Natural killer cell (primary cell): ENCODE data around the gene FAM184B. TPM values are rescaled to one million over a fixed set of nuclear protein-coding genes. Genes with fewer than 3 reads are reported as not detected.

Experiments
- ATAC-seq, 3 donors: fragments of 150-1000 bp in 2 of 3; fragments of 200-7000 bp in 1 of 3; cut with Tn5 transposase; 1 replicate in 1 of 3; 2 replicates in 2 of 3; pipeline ENCODE4 v1.10.0; 2021; ENCODE audit warnings: mild to moderate bottlenecking in 2 of 3, moderate library complexity in 2 of 3
- DNase-seq, 2 donors: peaks; one replicate each; pipeline versions ENCODE4 v3.0.0 to v3.0.0-alpha.2; 2013 to 2021; ENCODE audit warnings: mixed read lengths in 1 of 2
- H3K27ac ChIP-seq: one replicate; pipeline ENCODE4 v1.5.1; 2013; ENCODE audit warnings: mild to moderate bottlenecking, low read length
- H3K27me3 ChIP-seq: one replicate; pipeline ENCODE4 v1.6.1; 2013; ENCODE audit warnings: low read length; ENCODE audit not compliant: control insufficient read depth, insufficient read depth
- H3K36me3 ChIP-seq: one replicate; pipeline ENCODE4 v1.6.1; 2013; ENCODE audit warnings: low read length; ENCODE audit not compliant: control insufficient read depth, insufficient read depth
- H3K4me1 ChIP-seq: one replicate; pipeline ENCODE4 v1.6.1; 2013; ENCODE audit warnings: low read length; ENCODE audit not compliant: control insufficient read depth, insufficient read depth
- H3K4me3 ChIP-seq: one replicate; pipeline ENCODE4 v1.5.1; 2013; ENCODE audit warnings: low read length
- H3K9me3 ChIP-seq: one replicate; pipeline ENCODE4 v1.6.1; 2013; ENCODE audit warnings: low read length; ENCODE audit not compliant: control insufficient read depth, insufficient read depth
- H3K27ac Mint-ChIP-seq, 2 donors: one replicate each; pipeline ENCODE4 v1.8.0; 2022; ENCODE audit warnings: mild to moderate bottlenecking in 2 of 2, mixed read lengths in 2 of 2, moderate library complexity in 1 of 2
- H3K27me3 Mint-ChIP-seq, 2 donors: one replicate each; pipeline ENCODE4 v1.8.0; 2022; ENCODE audit warnings: low read depth in 2 of 2, mixed read lengths in 2 of 2
- H3K36me3 Mint-ChIP-seq: one replicate; pipeline ENCODE4 v1.8.0; 2022; ENCODE audit warnings: mixed read lengths
- H3K4me1 Mint-ChIP-seq, 2 donors: one replicate each; pipeline ENCODE4 v1.8.0; 2022; ENCODE audit warnings: mixed read lengths in 2 of 2
- H3K4me3 Mint-ChIP-seq: one replicate; pipeline ENCODE4 v1.8.0; 2022; ENCODE audit warnings: mild to moderate bottlenecking, moderate library complexity, mixed read lengths
- H3K9me3 Mint-ChIP-seq, 2 donors: one replicate each; pipeline ENCODE4 v1.8.0; 2022; ENCODE audit warnings: mixed read lengths in 2 of 2
- CTCF ChIP-seq: fragments of 200-600 bp; IDR thresholded peaks from one replicate; pipeline ENCODE4 v1.8.0; 2022; ENCODE audit warnings: antibody characterized with exemption
- WGBS: methylation state at CpG from one replicate; pipeline ENCODE4 v1.1.7; 2013; ENCODE audit warnings: missing lambda C conversion rate; ENCODE audit not compliant: insufficient coverage; 5-methylcytosine and 5-hydroxymethylcytosine counted together
- intact Hi-C: fragments of 100-400 bp; cut with micrococcal nuclease; formaldehyde crosslinking; loops from one replicate; pipeline ENCODE4 v1.14.2; 2022
- total RNA-seq, 4 donors: library from RNA; stranded (reverse); fragments of 120-200 nt in 1 of 4; gene quantifications; one replicate each; pipeline versions ENCODE4 v1.2.3 to v1.2.4, GENCODE V29; 2013 to 2022

Gene FAM184B
- total RNA-seq, 3 donors from 2014 or later (not counting 1 experiment from before 2014, with no cell fraction given) = 0.05 TPM; not detected in 2

DNA sequence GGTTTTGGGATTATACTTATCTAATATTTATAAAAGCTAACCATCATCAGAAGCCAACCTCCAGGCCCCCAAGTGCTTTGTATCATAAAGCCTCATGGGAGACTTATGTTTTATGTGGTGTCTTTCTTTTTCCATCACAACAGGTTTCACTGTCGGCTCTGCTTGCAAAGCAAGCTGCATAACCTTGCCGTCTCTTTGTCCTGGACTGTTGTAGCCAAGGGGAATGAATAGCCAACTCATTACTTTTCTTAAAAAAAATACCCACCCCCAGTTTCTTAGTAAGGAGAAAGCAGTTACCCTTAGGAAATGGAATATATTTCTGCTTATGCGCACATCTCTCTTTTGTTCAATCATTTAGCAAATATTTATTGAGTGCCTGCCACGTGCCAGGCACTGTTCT is 40.7 kb downstream of the FAM184B start:
- Mint-ChIP-seq H3K9me3 (no peaks in the 10 kb centered on the region), H3K27ac (no peak overlapping the region), H3K4me3 (no peak overlapping the region), H3K36me3 (no peaks in the 10 kb centered on the region), H3K4me1 (no peaks in the 10 kb centered on the region), H3K27me3 (peaks cover 0 to 3% of the 10 kb centered on the region in 2 donors)
- 90% methylated on average over 3 of the region's 4 CpGs for WGBS
- no peak for ATAC-seq
- no peaks in the 10 kb centered on the region for H3K4me1 ChIP-seq
- TF ChIP-seq CTCF = no peak
- no peak for DNase-seq
- intact Hi-C loops = no loop called here
- no peaks in the 10 kb centered on the region for H3K9me3 ChIP-seq
- no peaks in the 10 kb centered on the region for H3K36me3 ChIP-seq
- H3K4me3 ChIP-seq = no peak overlapping the region
- H3K27ac ChIP-seq = no peak overlapping the region
- no peaks in the 10 kb centered on the region for H3K27me3 ChIP-seq

GRCh38 chr4:17736484-17736883 is 44.9 kb downstream of the FAM184B start:
- no peaks in the 10 kb centered on the region for H3K9me3 Mint-ChIP-seq
- Histone ChIP-seq H3K36me3 (no peaks in the 10 kb centered on the region), H3K27ac (no peak overlapping the region), H3K27me3 (no peaks in the 10 kb centered on the region), H3K4me3 (no peak overlapping the region), H3K9me3 (no peaks in the 10 kb centered on the region), H3K4me1 (no peaks in the 10 kb centered on the region)
- no peak for ATAC-seq
- no peak overlapping the region for H3K4me3 Mint-ChIP-seq
- 80% methylated on average over 2 of the region's 2 CpGs for WGBS
- H3K4me1 Mint-ChIP-seq = no peaks in the 10 kb centered on the region
- H3K36me3 Mint-ChIP-seq = no peaks in the 10 kb centered on the region
- DNase-seq = no peak
- H3K27me3 Mint-ChIP-seq = peaks cover 0 to 8% of the 10 kb centered on the region in 2 donors
- intact Hi-C loops = no loop called here
- TF ChIP-seq CTCF = no peak
- no peak overlapping the region for H3K27ac Mint-ChIP-seq

GRCh38 chr4:17726911-17727310 is 54.5 kb downstream of the FAM184B start:
- no peak overlapping the region for H3K27ac ChIP-seq
- H3K27me3 ChIP-seq = no peaks in the 10 kb centered on the region
- Mint-ChIP-seq H3K27ac (no peak overlapping the region), H3K9me3 (peaks cover 4% of the 10 kb centered on the region in 2 donors), H3K27me3 (peaks cover 7 to 28% of the 10 kb centered on the region in 2 donors), H3K36me3 (no peaks in the 10 kb centered on the region), H3K4me1 (no peaks in the 10 kb centered on the region), H3K4me3 (no peak overlapping the region)
- 81% methylated on average over 2 of the region's 2 CpGs for WGBS
- no peaks in the 10 kb centered on the region for H3K9me3 ChIP-seq
- no peaks in the 10 kb centered on the region for H3K4me1 ChIP-seq
- TF ChIP-seq CTCF = no peak
- H3K36me3 ChIP-seq = no peaks in the 10 kb centered on the region
- DNase-seq (no peak), ATAC-seq (no peak)
- H3K4me3 ChIP-seq = no peak overlapping the region
- intact Hi-C loops = no loop called here

- no peak overlapping the region for H3K4me3 Mint-ChIP-seq
- H3K4me1 Mint-ChIP-seq = no peaks in the 10 kb centered on the region
- no peak for TF ChIP-seq CTCF
- DNase-seq (no peak), ATAC-seq (no peak)
- Histone ChIP-seq H3K9me3 (no peaks in the 10 kb centered on the region), H3K36me3 (no peaks in the 10 kb centered on the region), H3K4me1 (no peaks in the 10 kb centered on the region), H3K27me3 (no peaks in the 10 kb centered on the region), H3K27ac (no peak overlapping the region), H3K4me3 (no peak overlapping the region)
- intact Hi-C loops = no loop called here
- H3K9me3 Mint-ChIP-seq = peaks cover 2 to 4% of the 10 kb centered on the region in 2 donors
- 88% methylated on average over 7 of the region's 7 CpGs for WGBS
- no peak overlapping the region for H3K27ac Mint-ChIP-seq
- H3K36me3 Mint-ChIP-seq = no peaks in the 10 kb centered on the region
- H3K27me3 Mint-ChIP-seq = peaks cover 5 to 13% of the 10 kb centered on the region in 2 donors
Observed at GRCh38 chr4:17723648-17724047, 57.8 kb downstream of the FAM184B start.
